HG02571 (cell line): ENCODE results near the gene SSMEM1.
A peak's percentile ranks its signal among the peaks of the same experiment; 100 is the strongest.
"Not testable (repeated sequence)": the region's sequence is repeated elsewhere in the genome, so short reads cannot be mapped to it uniquely, and the experiment has no call there.

Experiments used
- ATAC-seq: cut with Tn5 transposase; IDR thresholded peaks from one replicate; pipeline ENCODE4 v1.9.1; 2021; ENCODE audit warnings: mild to moderate bottlenecking, moderate library complexity; ENCODE audit not compliant: unreplicated experiment

SSMEM1 gene, protein sequence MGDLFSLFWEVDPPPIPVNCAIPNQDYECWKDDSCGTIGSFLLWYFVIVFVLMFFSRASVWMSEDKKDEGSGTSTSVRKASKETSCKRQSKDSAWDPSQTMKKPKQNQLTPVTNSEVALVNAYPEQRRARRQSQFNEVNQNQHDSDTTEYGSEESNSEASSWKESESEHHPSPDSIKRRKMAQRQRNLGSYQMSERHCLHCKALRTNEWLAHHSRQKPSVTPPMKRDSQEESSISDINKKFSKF

GRCh38 chr7:130207642-130208041 is at the start of gene SSMEM1:
Gene SSMEM1 (plus strand): TSS chr7:130207860. CDS start chr7:130207911, 51 bp downstream.
- no peak for ATAC-seq

GRCh38 chr7:130160023-130160422 is 47.6 kb upstream of the SSMEM1 start:
- ATAC-seq, result no peak

GRCh38 chr7:130160455-130160854 is 47.2 kb upstream of the SSMEM1 start:
- ATAC-seq, result no peak

- no peak for ATAC-seq
Measured at GRCh38 chr7:130162196-130162595, 45.5 kb upstream of the SSMEM1 start.

DNA sequence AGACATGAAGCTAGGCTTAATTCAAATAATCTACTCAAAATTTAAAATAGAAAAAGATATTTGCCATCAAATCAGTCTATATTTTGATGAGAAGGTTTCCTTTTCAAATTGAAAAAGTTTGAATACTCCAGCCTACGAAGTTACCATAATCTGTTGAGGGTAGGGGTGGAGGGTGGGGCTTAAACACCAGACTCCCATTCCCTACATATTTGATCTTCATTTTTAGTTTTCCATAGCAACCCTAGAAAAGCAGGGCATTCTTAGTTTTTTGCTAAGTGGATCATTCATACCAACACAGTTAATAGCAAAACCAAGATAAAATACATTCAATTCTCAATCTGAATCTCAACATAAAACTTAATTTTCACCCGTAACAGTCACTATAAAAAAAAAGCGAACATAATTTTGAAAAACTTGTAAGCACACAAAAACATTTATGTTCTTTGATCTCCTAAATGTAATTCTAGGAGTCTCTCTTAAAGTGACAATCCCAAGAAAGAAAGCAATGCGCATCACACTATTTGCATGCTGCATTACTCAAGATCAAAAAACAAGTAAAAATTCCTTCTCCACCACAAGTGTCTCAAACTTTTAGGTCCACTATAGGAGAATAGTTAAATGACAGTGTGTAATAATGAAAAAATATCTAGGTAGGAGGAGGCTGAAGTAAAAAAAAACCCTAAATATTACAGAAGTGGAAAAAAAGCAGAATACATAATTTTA is 33.3 kb upstream of the SSMEM1 start:
- ATAC-seq, result no peak

DNA sequence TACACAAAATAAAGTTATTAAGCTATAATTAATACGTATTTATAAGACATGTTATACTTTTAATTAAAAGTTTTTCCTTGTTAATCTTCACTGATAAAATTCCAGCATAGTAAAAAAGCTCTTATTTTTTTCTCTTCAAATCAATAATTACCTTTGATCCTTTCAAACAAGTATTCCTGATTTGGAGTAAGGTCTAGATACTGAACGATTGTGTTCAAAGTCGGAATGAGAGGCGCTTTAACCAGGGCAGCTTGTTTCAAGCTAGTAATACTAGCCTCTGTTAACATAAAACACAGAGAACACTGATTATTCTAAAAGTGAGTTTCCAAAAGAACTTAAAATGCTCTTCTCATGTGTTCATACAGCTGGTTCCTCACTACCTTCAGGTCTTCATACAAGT is 29.4 kb upstream of the SSMEM1 start:
- no peak for ATAC-seq

DNA sequence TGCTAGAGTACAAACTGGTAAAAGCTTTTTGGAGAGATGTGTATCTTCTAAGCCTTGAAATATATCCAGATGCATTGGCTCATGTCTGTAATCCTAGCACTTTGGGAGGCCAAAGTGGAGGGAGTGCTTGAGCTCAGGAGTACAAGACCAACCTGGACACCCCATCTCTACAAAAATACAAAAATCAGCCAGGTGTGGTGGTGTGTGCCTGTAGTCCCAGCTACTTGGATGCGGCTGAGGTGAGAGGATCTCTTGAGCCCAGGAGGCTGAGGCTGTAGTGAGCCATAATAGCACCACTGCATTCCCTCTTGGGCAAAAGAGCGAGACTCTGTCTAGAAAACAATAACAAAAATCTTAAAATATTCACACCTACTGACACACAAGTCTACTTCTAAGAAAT is 28.0 kb upstream of the SSMEM1 start:
- ATAC-seq, result no peak

GRCh38 chr7:130180571-130181262 is 26.9 kb upstream of the SSMEM1 start:
- no peak for ATAC-seq

GRCh38 chr7:130181263-130181605 is 26.4 kb upstream of the SSMEM1 start:
- no peak for ATAC-seq

DNA sequence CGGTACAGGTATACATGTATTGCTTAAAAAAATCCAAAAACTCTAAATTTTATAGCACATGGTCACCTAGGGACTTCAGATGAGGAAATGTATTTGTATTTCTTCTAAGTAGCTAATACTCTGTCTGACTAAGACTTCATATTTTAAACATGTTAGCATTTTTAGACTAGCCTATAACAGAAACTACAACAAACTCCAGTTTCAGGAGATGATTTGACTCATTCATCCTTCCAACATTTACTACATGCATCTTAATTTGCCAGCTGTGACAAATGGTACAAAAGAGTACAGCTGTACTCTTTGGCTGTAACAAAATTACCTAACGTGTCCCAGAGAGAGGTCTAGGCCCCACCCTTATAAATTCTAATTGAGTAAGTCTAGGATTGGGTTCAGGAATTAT is 24.7 kb upstream of the SSMEM1 start:
- ATAC-seq, result peak; percentile 79

DNA sequence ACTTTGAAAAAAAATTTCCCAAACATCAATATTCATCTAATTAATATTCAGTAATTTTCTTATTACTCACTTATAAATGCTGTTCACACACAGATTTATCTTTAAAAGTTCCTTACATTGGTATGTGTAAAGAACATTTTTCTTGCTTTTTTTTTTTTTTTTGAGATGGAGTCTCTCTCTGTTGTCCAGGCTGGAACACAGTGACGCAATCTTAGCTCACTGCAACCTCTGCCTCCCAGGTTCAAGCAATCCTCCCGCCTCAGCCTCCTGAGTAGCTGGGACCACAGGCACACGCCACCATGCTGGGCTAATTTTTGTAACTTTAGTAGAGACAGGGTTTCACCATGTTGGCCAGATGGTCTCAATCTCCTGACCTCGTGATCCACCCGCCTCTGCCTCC is 23.3 kb upstream of the SSMEM1 start:
- ATAC-seq, result not testable (repeated sequence)

GRCh38 chr7:130187360-130187759 is 20.3 kb upstream of the SSMEM1 start:
- ATAC-seq, result no peak

GRCh38 chr7:130189343-130189742 is 18.3 kb upstream of the SSMEM1 start:
- ATAC-seq, result no peak

GRCh38 chr7:130191791-130192190 is 15.9 kb upstream of the SSMEM1 start:
- ATAC-seq, result no peak

DNA sequence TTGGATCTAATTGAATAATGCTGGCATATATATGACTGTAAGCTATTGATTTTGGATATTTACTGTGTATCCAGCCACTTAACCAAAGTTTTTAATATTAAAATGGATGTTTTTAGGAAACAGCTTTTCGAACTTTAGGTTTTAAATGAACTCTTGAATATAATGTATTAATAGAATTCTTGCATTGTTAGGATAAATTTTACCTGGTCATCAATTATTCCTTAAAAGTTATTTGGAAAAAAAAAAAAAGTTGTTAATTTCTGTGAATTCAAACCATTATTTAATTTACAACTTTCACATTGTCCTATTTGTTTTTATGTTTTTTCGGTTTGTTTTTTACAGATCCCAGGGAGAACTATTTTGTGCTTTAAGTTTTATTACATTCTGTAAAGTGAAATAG is 12.3 kb upstream of the SSMEM1 start:
- ATAC-seq, result no peak

- no peak for ATAC-seq
Measured at GRCh38 chr7:130196476-130196875, 11.2 kb upstream of the SSMEM1 start.

DNA sequence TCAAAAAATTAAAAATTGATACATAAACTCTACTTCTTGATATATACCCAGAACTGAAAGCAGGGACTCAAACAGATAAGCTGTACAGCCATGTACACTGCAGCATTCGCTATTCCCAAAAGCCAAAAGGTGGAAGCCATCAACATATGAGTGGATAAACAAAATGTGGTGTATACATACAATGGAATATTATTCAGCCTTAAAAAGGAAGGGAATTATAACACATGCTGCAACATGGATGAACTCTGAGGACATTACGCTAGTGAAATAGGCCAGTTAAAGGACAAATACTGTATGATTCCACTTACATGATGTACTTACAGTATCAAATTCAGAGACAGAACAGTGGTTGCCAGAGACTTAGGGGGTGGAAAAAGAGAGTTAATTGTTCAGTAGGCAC is 10.6 kb upstream of the SSMEM1 start:
- ATAC-seq, result no peak

- ATAC-seq, result no peak
Measured at GRCh38 chr7:130201796-130202195, 5.9 kb upstream of the SSMEM1 start.

- peak; percentile 97 for ATAC-seq
Measured at GRCh38 chr7:130205084-130205947, 2.3 kb upstream of the SSMEM1 start, which contains the start of gene TMEM209. Gene TMEM209 (minus strand): TSS chr7:130205406. CDS start chr7:130205375, 31 bp downstream.

- no peak for ATAC-seq
Measured at GRCh38 chr7:130207033-130207432, 627 bp upstream of the SSMEM1 start.

GRCh38 chr7:130208516-130208915 is 856 bp downstream of the SSMEM1 start:
- ATAC-seq, result no peak
